ENCODE data around the gene ALDH3B1.

ALDH3B1 gene

GRCh38 chr11:68036717-68037239 is 26.7 kb downstream of the ALDH3B1 start:
- Histone ChIP-seq H3K4me3 (ENCODE audit: insufficient read depth, low read length, poor library complexity, severe bottlenecking) (no peak overlapping the region), H3K27ac (ENCODE audit: low read depth, low read length) (peak overlapping the region; percentile 29; the same call in 1 of the 2 replicates), H3K27me3 (ENCODE audit: low read length) (no peaks in the 10 kb centered on the region), H3K9me3 (ENCODE audit: insufficient read depth, low read length) (no peaks in the 10 kb centered on the region), H3K9me2 (replicated peaks; ENCODE audit: insufficient read depth, low read length) (no peaks in the 10 kb centered on the region), H3K79me2 (ENCODE audit: insufficient read depth, low read length) (peaks cover 32% of the 10 kb centered on the region), H3K9ac (ENCODE audit: low read length) (no peak overlapping the region), H4K20me1 (ENCODE audit: low read depth, low read length) (no peaks in the 10 kb centered on the region), H3K4me2 (ENCODE audit: low read depth, low read length, poor library complexity, severe bottlenecking) (no peak overlapping the region), H3K36me3 (ENCODE audit: low read length) (no peaks in the 10 kb centered on the region), H3F3A (ENCODE audit: insufficient read depth) (no peaks in the 10 kb centered on the region; the same call in 1 of the 2 replicates), H2AFZ (ENCODE audit: low read depth, low read length, severe bottlenecking) (no peak overlapping the region)
- TF ChIP-seq CTCF (IDR thresholded peaks at IDR 0.05; ENCODE audit: insufficient read depth, low read length, poor library complexity, severe bottlenecking): no peak
- no peak for TF ChIP-seq EZH2phosphoT487 (conservative IDR thresholded peaks at IDR 0.05; ENCODE audit: low read length)

GRCh38 chr11:68037411-68038225 is 27.5 kb downstream of the ALDH3B1 start:
- Histone ChIP-seq H3K36me3 (ENCODE audit: low read length) (no peaks in the 10 kb centered on the region), H2AFZ (ENCODE audit: low read depth, low read length, severe bottlenecking) (no peak overlapping the region), H3F3A (ENCODE audit: insufficient read depth) (no peaks in the 10 kb centered on the region; the same call in 1 of the 2 replicates), H3K27ac (ENCODE audit: low read depth, low read length) (peak overlapping the region; percentile 29; the same call in 1 of the 2 replicates), H3K79me2 (ENCODE audit: insufficient read depth, low read length) (peaks cover 25% of the 10 kb centered on the region), H3K9ac (ENCODE audit: low read length) (peak overlapping the region; percentile 77; the same call in 1 of the 2 replicates), H3K27me3 (ENCODE audit: low read length) (no peaks in the 10 kb centered on the region), H3K9me3 (ENCODE audit: insufficient read depth, low read length) (no peaks in the 10 kb centered on the region), H3K4me2 (ENCODE audit: low read depth, low read length, poor library complexity, severe bottlenecking) (no peak overlapping the region), H3K9me2 (replicated peaks; ENCODE audit: insufficient read depth, low read length) (no peaks in the 10 kb centered on the region), H4K20me1 (ENCODE audit: low read depth, low read length) (no peaks in the 10 kb centered on the region), H3K4me3 (ENCODE audit: insufficient read depth, low read length, poor library complexity, severe bottlenecking) (no peak overlapping the region)
- TF ChIP-seq EZH2phosphoT487 (conservative IDR thresholded peaks at IDR 0.05; ENCODE audit: low read length) (no peak), CTCF (IDR thresholded peaks at IDR 0.05; ENCODE audit: insufficient read depth, low read length, poor library complexity, severe bottlenecking) (no peak)

- Histone ChIP-seq H3K27me3 (ENCODE audit: low read length) (no peaks in the 10 kb centered on the region), H3K4me3 (ENCODE audit: insufficient read depth, low read length, poor library complexity, severe bottlenecking) (peak overlapping the region; percentile 81), H3K9me2 (replicated peaks; ENCODE audit: insufficient read depth, low read length) (no peaks in the 10 kb centered on the region), H3K27ac (ENCODE audit: low read depth, low read length) (peak overlapping the region; percentile 74), H3K36me3 (ENCODE audit: low read length) (no peaks in the 10 kb centered on the region), H3K9ac (ENCODE audit: low read length) (peak overlapping the region; percentile 77), H4K20me1 (ENCODE audit: low read depth, low read length) (no peaks in the 10 kb centered on the region), H3K4me2 (ENCODE audit: low read depth, low read length, poor library complexity, severe bottlenecking) (peak overlapping the region; percentile 99), H3K79me2 (ENCODE audit: insufficient read depth, low read length) (peaks cover 24% of the 10 kb centered on the region), H3F3A (ENCODE audit: insufficient read depth) (no peaks in the 10 kb centered on the region; the same call in 1 of the 2 replicates), H3K9me3 (ENCODE audit: insufficient read depth, low read length) (no peaks in the 10 kb centered on the region), H2AFZ (ENCODE audit: low read depth, low read length, severe bottlenecking) (peak overlapping the region; percentile 78)
- no peak for TF ChIP-seq CTCF (IDR thresholded peaks at IDR 0.05; ENCODE audit: insufficient read depth, low read length, poor library complexity, severe bottlenecking)
Measured at GRCh38 chr11:68038226-68038717, 28.1 kb downstream of the ALDH3B1 start.

All from SU-DHL-6 (cell line).